Dermis blood vessel endothelial cell (primary cell): ENCODE measurements around the gene ZNF594. TPM values are rescaled to one million over a fixed set of nuclear protein-coding genes. Genes with fewer than 3 reads are reported as not detected.
"Not testable (repeated sequence)": the region's sequence is repeated elsewhere in the genome, so short reads cannot be mapped to it uniquely, and the experiment has no call there.

ENCODE experiments used
- DNase-seq: peaks from one replicate; pipeline ENCODE4 v3.0.0; 2010
- total RNA-seq: library from RNA; depleted of rRNA; stranded (reverse); fragments of >200 nt; gene quantifications from 2 replicates; pipeline ENCODE4 v1.2.3, GENCODE V29; 2014

Gene ZNF594
- total RNA-seq, 1 donor from 2014 or later, result 3.4 TPM

- DNase-seq, result no peak
Observed at GRCh38 chr17:5201011-5201410, 9.3 kb upstream of the ZNF594 start.

GRCh38 chr17:5200360-5200759, 8.7 kb upstream of the ZNF594 start:
- DNase-seq, result no peak

- no peak for DNase-seq
Observed at GRCh38 chr17:5198472-5198871, 6.8 kb upstream of the ZNF594 start.

- DNase-seq, result no peak
Observed at GRCh38 chr17:5194346-5194745, 2.7 kb upstream of the ZNF594 start.

- DNase-seq, result no peak
Observed at GRCh38 chr17:5184288-5184687, 7.4 kb downstream of the ZNF594 start.

GRCh38 chr17:5183410-5183793, 8.3 kb downstream of the ZNF594 start:
- no peak for DNase-seq

- DNase-seq, result no peak
Observed at GRCh38 chr17:5182597-5183409, 8.9 kb downstream of the ZNF594 start.

GRCh38 chr17:5181509-5182305, 10.0 kb downstream of the ZNF594 start:
- DNase-seq, result no peak

- DNase-seq, result no peak
Observed at GRCh38 chr17:5179003-5179402, 12.7 kb downstream of the ZNF594 start.

GRCh38 chr17:5175027-5175426, 16.6 kb downstream of the ZNF594 start:
- not testable (repeated sequence) for DNase-seq

- DNase-seq, result not testable (repeated sequence)
Observed at GRCh38 chr17:5165791-5166564, 25.7 kb downstream of the ZNF594 start.

GRCh38 chr17:5164436-5164835, 27.2 kb downstream of the ZNF594 start:
- DNase-seq, result no peak

- not testable (repeated sequence) for DNase-seq
Observed at GRCh38 chr17:5161793-5162192, 29.9 kb downstream of the ZNF594 start.

GRCh38 chr17:5160702-5161101, 31.0 kb downstream of the ZNF594 start:
- DNase-seq, result not testable (repeated sequence)

GRCh38 chr17:5146122-5146521, 45.5 kb downstream of the ZNF594 start:
- DNase-seq, result not testable (repeated sequence)

GRCh38 chr17:5142877-5143276, 48.8 kb downstream of the ZNF594 start:
- DNase-seq, result not testable (repeated sequence)

- no peak for DNase-seq
Observed at GRCh38 chr17:5139458-5139732, 52.3 kb downstream of the ZNF594 start.

GRCh38 chr17:5138616-5139457, 52.8 kb downstream of the ZNF594 start:
- DNase-seq, result no peak

- DNase-seq, result not testable (repeated sequence)
Observed at GRCh38 chr17:5138198-5138544, 53.5 kb downstream of the ZNF594 start.

- DNase-seq, result not testable (repeated sequence)
Observed at GRCh38 chr17:5137511-5138197, 54.0 kb downstream of the ZNF594 start.

GRCh38 chr17:5136580-5137412, 54.9 kb downstream of the ZNF594 start:
- DNase-seq, result not testable (repeated sequence)
